ENCODE data around the gene LOXL1. TPM values are rescaled to one million over a fixed set of nuclear protein-coding genes. Genes with fewer than 3 reads are reported as not detected.

Gene LOXL1
- polyA plus RNA-seq, 1 experiment, result 114 TPM

DNA sequence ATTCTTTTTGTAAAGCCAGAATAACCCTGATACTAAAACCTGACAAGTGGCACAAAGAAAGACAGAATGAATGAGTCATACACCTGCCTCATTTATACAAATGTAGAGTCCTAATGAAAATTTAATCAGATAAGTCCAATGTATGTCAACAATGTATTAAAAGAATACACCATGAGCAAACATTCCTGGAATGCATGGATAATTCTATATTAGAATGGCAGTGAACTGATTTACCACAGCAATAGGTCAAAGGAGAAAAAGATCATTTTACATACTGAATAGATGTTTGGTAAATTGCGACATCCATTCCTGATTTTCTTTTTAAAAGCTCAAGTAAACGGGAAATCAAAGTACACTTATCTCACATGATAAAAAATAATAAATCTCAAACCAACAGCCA, 11.2 kb upstream of the LOXL1 start:
- DNase-seq (ENCODE audit: low read depth, low spot score), result no peak
- CTCF ChIA-PET, result interaction anchor here (0.7 to 1.5 kb wide), 3 partner anchors 9 to 41 kb away, joined by 3 to 6 read pairs (median 4); no protein-coding TSS in a partner anchor

DNA sequence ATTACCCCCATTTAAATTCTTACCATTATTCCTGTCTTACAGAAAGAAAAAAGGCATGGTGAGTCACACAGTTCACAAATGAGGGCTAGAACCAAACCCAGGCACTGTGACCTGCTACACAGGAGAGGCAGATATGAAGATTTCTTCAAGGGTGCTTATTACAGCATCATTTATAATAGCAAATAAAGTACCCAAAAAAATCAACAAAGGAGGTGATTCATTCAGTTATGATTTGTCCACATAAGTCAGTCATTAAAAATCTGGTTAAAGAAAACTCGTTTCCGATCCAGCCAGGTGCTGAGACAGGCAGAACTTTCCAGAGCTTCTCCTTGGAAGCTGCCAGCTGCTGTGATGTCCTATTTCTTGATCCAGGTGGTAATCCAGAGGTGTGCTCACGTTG, 7.5 kb upstream of the LOXL1 start:
- Histone ChIP-seq H3K4me3 (ENCODE audit: low read depth, low read length) (no peak overlapping the region), H3K27ac (ENCODE audit: low read depth, low read length) (no peak overlapping the region), H3K9me3 (ENCODE audit: control insufficient read depth, insufficient read depth, low read length) (peaks cover 3% of the 10 kb centered on the region), H3K27me3 (ENCODE audit: control insufficient read depth, insufficient read depth, low read length) (no peaks in the 10 kb centered on the region)
- CTCF ChIA-PET, result interaction anchor here (2.6 kb wide), 1 partner anchor 11 kb away, joined by 12 read pairs; no protein-coding TSS in a partner anchor
- POLR2A ChIA-PET, result no interaction called here
- TF ChIP-seq, protein P1, sequence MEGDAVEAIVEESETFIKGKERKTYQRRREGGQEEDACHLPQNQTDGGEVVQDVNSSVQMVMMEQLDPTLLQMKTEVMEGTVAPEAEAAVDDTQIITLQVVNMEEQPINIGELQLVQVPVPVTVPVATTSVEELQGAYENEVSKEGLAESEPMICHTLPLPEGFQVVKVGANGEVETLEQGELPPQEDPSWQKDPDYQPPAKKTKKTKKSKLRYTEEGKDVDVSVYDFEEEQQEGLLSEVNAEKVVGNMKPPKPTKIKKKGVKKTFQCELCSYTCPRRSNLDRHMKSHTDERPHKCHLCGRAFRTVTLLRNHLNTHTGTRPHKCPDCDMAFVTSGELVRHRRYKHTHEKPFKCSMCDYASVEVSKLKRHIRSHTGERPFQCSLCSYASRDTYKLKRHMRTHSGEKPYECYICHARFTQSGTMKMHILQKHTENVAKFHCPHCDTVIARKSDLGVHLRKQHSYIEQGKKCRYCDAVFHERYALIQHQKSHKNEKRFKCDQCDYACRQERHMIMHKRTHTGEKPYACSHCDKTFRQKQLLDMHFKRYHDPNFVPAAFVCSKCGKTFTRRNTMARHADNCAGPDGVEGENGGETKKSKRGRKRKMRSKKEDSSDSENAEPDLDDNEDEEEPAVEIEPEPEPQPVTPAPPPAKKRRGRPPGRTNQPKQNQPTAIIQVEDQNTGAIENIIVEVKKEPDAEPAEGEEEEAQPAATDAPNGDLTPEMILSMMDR (IDR thresholded peaks at IDR 0.05; ENCODE audit: low read depth, low read length), result no peak
- DNase-seq (ENCODE audit: low read depth, low spot score), result no peak

More for the DNA sequence above, 11.2 kb upstream of the LOXL1 start:
- Histone ChIP-seq H3K27me3 (ENCODE audit: control insufficient read depth, insufficient read depth, low read length) (no peaks in the 10 kb centered on the region), H3K9me3 (ENCODE audit: control insufficient read depth, insufficient read depth, low read length) (peaks cover 3% of the 10 kb centered on the region), H3K4me3 (ENCODE audit: low read depth, low read length) (no peak overlapping the region), H3K27ac (ENCODE audit: low read depth, low read length) (no peak overlapping the region)
- POLR2A ChIA-PET, result interaction anchor here (0.8 to 1.5 kb wide), 2 partner anchors 11 to 12 kb away, joined by 3 to 4 read pairs; partner anchors contain the start of gene LOXL1
- TF ChIP-seq, protein P1 (IDR thresholded peaks at IDR 0.05; ENCODE audit: low read depth, low read length), result no peak

DNA sequence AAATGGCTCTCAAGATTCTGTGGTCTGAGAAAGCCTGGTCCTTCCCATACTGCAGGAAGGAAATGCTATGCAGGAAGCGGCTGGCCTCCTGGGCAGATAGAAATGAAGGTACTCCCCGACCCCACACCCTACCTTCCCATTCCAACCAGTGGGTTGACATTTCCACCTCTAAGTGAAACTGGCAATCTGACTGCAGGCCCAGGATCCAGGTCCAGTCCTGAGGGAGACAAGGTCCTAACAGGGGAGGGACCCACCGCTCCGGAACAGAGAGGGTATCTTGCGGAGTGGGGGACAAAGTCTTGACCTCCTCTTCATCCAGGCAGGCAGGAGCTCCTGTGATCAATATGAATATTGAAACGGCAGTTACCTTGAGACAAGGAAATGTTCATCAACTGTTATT, 6.6 kb upstream of the LOXL1 start:
- H3K27ac ChIP-seq (ENCODE audit: low read depth, low read length), result no peak overlapping the region
- TF ChIP-seq, protein P1 (IDR thresholded peaks at IDR 0.05; ENCODE audit: low read depth, low read length), result no peak
- no peak overlapping the region for H3K4me3 ChIP-seq (ENCODE audit: low read depth, low read length)
- CTCF ChIA-PET, result interaction anchor here (1.0 to 1.8 kb wide), 2 partner anchors 11 to 13 kb away, joined by 5 to 6 read pairs; no protein-coding TSS in a partner anchor
- POLR2A ChIA-PET, result no interaction called here
- no peak for DNase-seq (ENCODE audit: low read depth, low spot score)
- no peaks in the 10 kb centered on the region for H3K27me3 ChIP-seq (ENCODE audit: control insufficient read depth, insufficient read depth, low read length)
- H3K9me3 ChIP-seq (ENCODE audit: control insufficient read depth, insufficient read depth, low read length), result peaks cover 3% of the 10 kb centered on the region

DNA sequence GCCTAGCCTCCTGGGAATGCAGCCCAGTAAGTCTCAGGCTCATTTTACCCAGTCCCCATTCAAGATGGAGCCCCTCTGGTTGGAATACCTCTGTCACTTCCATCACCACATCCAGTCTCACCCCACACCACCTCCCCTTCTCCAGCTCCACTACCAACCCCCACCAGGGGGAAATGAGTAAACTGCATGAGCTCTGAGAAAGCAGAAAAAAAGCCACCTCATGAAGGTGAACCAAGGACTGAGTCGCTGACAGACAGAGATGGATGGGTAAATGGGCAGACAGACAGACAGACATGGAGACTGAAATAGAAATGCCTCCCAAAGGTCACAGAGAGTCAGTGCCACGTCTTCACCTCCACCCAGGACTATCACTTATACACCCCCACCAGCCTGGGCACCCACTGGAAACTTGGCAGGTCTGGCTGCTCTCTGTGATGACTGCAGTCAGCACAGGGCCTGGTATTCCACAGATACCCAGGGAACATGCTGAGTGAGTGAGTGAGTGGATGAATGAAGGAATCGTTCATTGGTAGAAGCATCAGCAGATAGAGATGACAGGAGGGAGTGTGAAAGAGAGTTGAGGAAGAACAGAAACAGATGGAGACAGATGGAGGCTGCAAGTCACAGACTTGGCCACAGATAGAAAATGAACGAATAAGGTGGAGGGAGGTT, 4.9 kb upstream of the LOXL1 start:
- no peak for DNase-seq (ENCODE audit: low read depth, low spot score)
- CTCF ChIA-PET, result interaction anchor here (1.5 to 2.0 kb wide), 3 partner anchors 13 to 52 kb away, joined by 3 to 6 read pairs (median 6); no protein-coding TSS in a partner anchor
- TF ChIP-seq, protein P1 (IDR thresholded peaks at IDR 0.05; ENCODE audit: low read depth, low read length), result no peak
- POLR2A ChIA-PET, result no interaction called here
- Histone ChIP-seq H3K9me3 (ENCODE audit: control insufficient read depth, insufficient read depth, low read length) (no peaks in the 10 kb centered on the region; the same call in 1 of the 2 replicates), H3K27me3 (ENCODE audit: control insufficient read depth, insufficient read depth, low read length) (no peaks in the 10 kb centered on the region), H3K4me3 (ENCODE audit: low read depth, low read length) (no peak overlapping the region), H3K27ac (ENCODE audit: low read depth, low read length) (no peak overlapping the region)

Measured in AG04450 (cell line).